ENCODE measurements around the gene ZNF276.
"Not testable (repeated sequence)": the region's sequence is repeated elsewhere in the genome, so short reads cannot be mapped to it uniquely, and the experiment has no call there.

The ZNF276 gene

GRCh38 chr16:89737341-89738071, 16.2 kb downstream of the ZNF276 start:
- DNase-seq (ENCODE audit: low read depth), result no peak

- DNase-seq (ENCODE audit: low read depth), result no peak
Measured at GRCh38 chr16:89738072-89738377, 16.7 kb downstream of the ZNF276 start.

- DNase-seq (ENCODE audit: low read depth), result no peak
Measured at GRCh38 chr16:89738538-89739317, 17.4 kb downstream of the ZNF276 start.

- DNase-seq (ENCODE audit: low read depth), result no peak
Measured at GRCh38 chr16:89739383-89739782, 18.0 kb downstream of the ZNF276 start.

GRCh38 chr16:89741342-89742014, 20.1 kb downstream of the ZNF276 start:
- DNase-seq (ENCODE audit: low read depth), result no peak

- DNase-seq (ENCODE audit: low read depth), result no peak
Measured at GRCh38 chr16:89742948-89743347, 21.6 kb downstream of the ZNF276 start.

GRCh38 chr16:89744813-89745212, 23.5 kb downstream of the ZNF276 start:
- no peak for DNase-seq (ENCODE audit: low read depth)

- DNase-seq (ENCODE audit: low read depth), result no peak
Measured at GRCh38 chr16:89746043-89746442, 24.7 kb downstream of the ZNF276 start.

GRCh38 chr16:89748076-89748475, 26.7 kb downstream of the ZNF276 start:
- DNase-seq (ENCODE audit: low read depth), result no peak

GRCh38 chr16:89748921-89749320, 27.6 kb downstream of the ZNF276 start:
- DNase-seq (ENCODE audit: low read depth), result no peak

- no peak for DNase-seq (ENCODE audit: low read depth)
Measured at GRCh38 chr16:89749637-89750036, 28.3 kb downstream of the ZNF276 start.

- DNase-seq (ENCODE audit: low read depth), result no peak
Measured at GRCh38 chr16:89759746-89760340, 38.5 kb downstream of the ZNF276 start.

GRCh38 chr16:89761304-89761922, 40.1 kb downstream of the ZNF276 start:
- no peak for DNase-seq (ENCODE audit: low read depth)

GRCh38 chr16:89764711-89765201, 43.4 kb downstream of the ZNF276 start:
- DNase-seq (ENCODE audit: low read depth), result peak; percentile 28

GRCh38 chr16:89765292-89765830, 44.0 kb downstream of the ZNF276 start:
- DNase-seq (ENCODE audit: low read depth), result no peak

GRCh38 chr16:89770367-89770766, 49.0 kb downstream of the ZNF276 start:
- no peak for DNase-seq (ENCODE audit: low read depth)

- no peak for DNase-seq (ENCODE audit: low read depth)
Measured at GRCh38 chr16:89775223-89775622, 53.9 kb downstream of the ZNF276 start.

- DNase-seq (ENCODE audit: low read depth), result not testable (repeated sequence)
Measured at GRCh38 chr16:89778211-89778610, 56.9 kb downstream of the ZNF276 start.

GRCh38 chr16:89779231-89779908, 58.0 kb downstream of the ZNF276 start:
- no peak for DNase-seq (ENCODE audit: low read depth)

- no peak for DNase-seq (ENCODE audit: low read depth)
Measured at GRCh38 chr16:89779909-89780305, 58.6 kb downstream of the ZNF276 start.

GRCh38 chr16:89782489-89782888, 61.2 kb downstream of the ZNF276 start:
- no peak for DNase-seq (ENCODE audit: low read depth)
